IPS-18a (cell line): ENCODE results near the gene NTNG1.
"Not testable (repeated sequence)": the region's sequence is repeated elsewhere in the genome, so short reads cannot be mapped to it uniquely, and the experiment has no call there.

Experiments
- H3K27ac ChIP-seq: one replicate; pipeline ENCODE4 v1.5.1; 2013; ENCODE audit warnings: low read length
- H3K27me3 ChIP-seq: one replicate; pipeline ENCODE4 v1.6.1; 2013; ENCODE audit warnings: mild to moderate bottlenecking, low read length; ENCODE audit not compliant: control insufficient read depth, insufficient read depth
- H3K36me3 ChIP-seq: one replicate; pipeline ENCODE4 v1.6.1; 2013; ENCODE audit warnings: low read depth, low read length; ENCODE audit not compliant: control insufficient read depth
- H3K4me1 ChIP-seq: one replicate; pipeline ENCODE4 v1.6.1; 2013; ENCODE audit warnings: low read depth, low read length; ENCODE audit not compliant: control insufficient read depth
- H3K4me3 ChIP-seq: one replicate; pipeline ENCODE4 v1.5.1; 2013; ENCODE audit warnings: low read length
- H3K9ac ChIP-seq: one replicate; pipeline ENCODE4 v1.6.1; 2013; ENCODE audit warnings: mild to moderate bottlenecking, low read length, moderate library complexity
- H3K9me3 ChIP-seq: one replicate; pipeline ENCODE4 v1.6.1; 2013; ENCODE audit warnings: low read depth, low read length; ENCODE audit not compliant: control insufficient read depth

NTNG1 gene

GRCh38 chr1:107147843-107148242 is 7.0 kb downstream of the NTNG1 start:
- H3K9me3 ChIP-seq, result no peaks in the 10 kb centered on the region
- H3K4me1 ChIP-seq, result peaks cover 2% of the 10 kb centered on the region
- no peak overlapping the region for H3K27ac ChIP-seq
- H3K9ac ChIP-seq, result no peak overlapping the region
- no peak overlapping the region for H3K4me3 ChIP-seq
- H3K36me3 ChIP-seq, result no peaks in the 10 kb centered on the region
- no peaks in the 10 kb centered on the region for H3K27me3 ChIP-seq

- no peaks in the 10 kb centered on the region for H3K4me1 ChIP-seq
- no peak overlapping the region for H3K9ac ChIP-seq
- H3K27ac ChIP-seq, result no peak overlapping the region
- H3K27me3 ChIP-seq, result no peaks in the 10 kb centered on the region
- no peaks in the 10 kb centered on the region for H3K36me3 ChIP-seq
- no peaks in the 10 kb centered on the region for H3K9me3 ChIP-seq
- no peak overlapping the region for H3K4me3 ChIP-seq
Measured at GRCh38 chr1:107149946-107150345, 9.1 kb downstream of the NTNG1 start.

GRCh38 chr1:107151295-107151694 is 10.5 kb downstream of the NTNG1 start:
- H3K9me3 ChIP-seq, result no peaks in the 10 kb centered on the region
- H3K9ac ChIP-seq, result no peak overlapping the region
- no peaks in the 10 kb centered on the region for H3K27me3 ChIP-seq
- no peak overlapping the region for H3K27ac ChIP-seq
- H3K4me1 ChIP-seq, result no peaks in the 10 kb centered on the region
- H3K4me3 ChIP-seq, result no peak overlapping the region
- no peaks in the 10 kb centered on the region for H3K36me3 ChIP-seq

- H3K27me3 ChIP-seq, result no peaks in the 10 kb centered on the region
- H3K9ac ChIP-seq, result no peak overlapping the region
- no peak overlapping the region for H3K27ac ChIP-seq
- no peaks in the 10 kb centered on the region for H3K4me1 ChIP-seq
- H3K4me3 ChIP-seq, result no peak overlapping the region
- H3K9me3 ChIP-seq, result no peaks in the 10 kb centered on the region
- no peaks in the 10 kb centered on the region for H3K36me3 ChIP-seq
Measured at GRCh38 chr1:107152395-107152794, 11.6 kb downstream of the NTNG1 start.

GRCh38 chr1:107153014-107153413 is 12.2 kb downstream of the NTNG1 start:
- Histone ChIP-seq H3K27ac (no peak overlapping the region), H3K9ac (no peak overlapping the region), H3K4me1 (no peaks in the 10 kb centered on the region), H3K36me3 (no peaks in the 10 kb centered on the region), H3K27me3 (no peaks in the 10 kb centered on the region), H3K9me3 (no peaks in the 10 kb centered on the region), H3K4me3 (no peak overlapping the region)

- no peak overlapping the region for H3K9ac ChIP-seq
- no peak overlapping the region for H3K27ac ChIP-seq
- H3K27me3 ChIP-seq, result no peaks in the 10 kb centered on the region
- H3K4me1 ChIP-seq, result no peaks in the 10 kb centered on the region
- H3K36me3 ChIP-seq, result no peaks in the 10 kb centered on the region
- H3K9me3 ChIP-seq, result no peaks in the 10 kb centered on the region
- H3K4me3 ChIP-seq, result no peak overlapping the region
Measured at GRCh38 chr1:107158496-107158895, 17.7 kb downstream of the NTNG1 start.

GRCh38 chr1:107158991-107159390 is 18.2 kb downstream of the NTNG1 start:
- H3K27me3 ChIP-seq, result no peaks in the 10 kb centered on the region
- no peak overlapping the region for H3K4me3 ChIP-seq
- no peak overlapping the region for H3K9ac ChIP-seq
- no peaks in the 10 kb centered on the region for H3K9me3 ChIP-seq
- H3K4me1 ChIP-seq, result no peaks in the 10 kb centered on the region
- H3K36me3 ChIP-seq, result no peaks in the 10 kb centered on the region
- no peak overlapping the region for H3K27ac ChIP-seq

GRCh38 chr1:107162745-107163144 is 21.9 kb downstream of the NTNG1 start:
- Histone ChIP-seq H3K4me1 (no peaks in the 10 kb centered on the region), H3K27ac (no peak overlapping the region), H3K4me3 (no peak overlapping the region), H3K9ac (no peak overlapping the region), H3K27me3 (no peaks in the 10 kb centered on the region), H3K36me3 (no peaks in the 10 kb centered on the region), H3K9me3 (no peaks in the 10 kb centered on the region)

GRCh38 chr1:107164901-107165300 is 24.1 kb downstream of the NTNG1 start:
- H3K9me3 ChIP-seq, H3K9ac ChIP-seq, H3K36me3 ChIP-seq, H3K4me3 ChIP-seq, H3K4me1 ChIP-seq, H3K27me3 ChIP-seq, H3K27ac ChIP-seq: not testable (repeated sequence)

- H3K27ac ChIP-seq, result no peak overlapping the region
- H3K36me3 ChIP-seq, result no peaks in the 10 kb centered on the region
- no peaks in the 10 kb centered on the region for H3K27me3 ChIP-seq
- H3K9ac ChIP-seq, result no peak overlapping the region
- peaks cover 5% of the 10 kb centered on the region for H3K4me1 ChIP-seq
- H3K9me3 ChIP-seq, result no peaks in the 10 kb centered on the region
- no peak overlapping the region for H3K4me3 ChIP-seq
Measured at GRCh38 chr1:107169615-107170014, 28.8 kb downstream of the NTNG1 start.

GRCh38 chr1:107171333-107171732 is 30.5 kb downstream of the NTNG1 start:
- no peaks in the 10 kb centered on the region for H3K9me3 ChIP-seq
- H3K36me3 ChIP-seq, result no peaks in the 10 kb centered on the region
- H3K27ac ChIP-seq, result no peak overlapping the region
- no peak overlapping the region for H3K9ac ChIP-seq
- H3K4me3 ChIP-seq, result no peak overlapping the region
- no peaks in the 10 kb centered on the region for H3K27me3 ChIP-seq
- H3K4me1 ChIP-seq, result peaks cover 18% of the 10 kb centered on the region

- Histone ChIP-seq H3K27me3 (no peaks in the 10 kb centered on the region), H3K9ac (no peak overlapping the region), H3K4me3 (no peak overlapping the region), H3K9me3 (no peaks in the 10 kb centered on the region), H3K27ac (no peak overlapping the region), H3K4me1 (peaks cover 18% of the 10 kb centered on the region), H3K36me3 (no peaks in the 10 kb centered on the region)
Measured at GRCh38 chr1:107172450-107173170, 31.8 kb downstream of the NTNG1 start.
